HEK293 (cell line): ENCODE measurements around the gene CNOT8.

ENCODE experiments used
- CTCF ChIA-PET: fragments of 350-600 bp; formaldehyde crosslinking; extraction: SDS; loops from one replicate; lab custom pipeline; 2021; ENCODE audit warnings: antibody characterized with exemption; lab: Yijun Ruan, JAX
- POLR2A ChIA-PET: fragments of 300-600 bp; formaldehyde crosslinking; extraction: SDS; loops from one replicate; lab custom pipeline; 2020; ENCODE audit warnings: antibody characterized with exemption, inconsistent platforms; lab: Yijun Ruan, JAX
- H3K27ac ChIP-seq: fragments of 200-500 bp; sonication (Bioruptor generic); 2 replicates; pipeline ENCODE4 v1.5.1; 2014; ENCODE audit warnings: low read depth, low read length, control low read depth, inconsistent platforms; ENCODE audit errors: extremely low read depth
- H3K36me3 ChIP-seq, 2 experiments: fragments of 200-500 bp in 1 of 2; sonication (Bioruptor generic) in 1 of 2; 1 replicate in 1 of 2; 2 replicates in 1 of 2; pipeline ENCODE4 v1.5.1; 2014 to 2017; ENCODE audit warnings: inconsistent platforms in 2 of 2, low read length in 2 of 2; ENCODE audit not compliant: control insufficient read depth in 2 of 2, insufficient read depth in 1 of 2
- H3K4me1 ChIP-seq: fragments of 200-500 bp; sonication (Bioruptor generic); 2 replicates; pipeline ENCODE4 v1.5.1; 2014; ENCODE audit warnings: mild to moderate bottlenecking, low read length, inconsistent platforms; ENCODE audit not compliant: control insufficient read depth, insufficient read depth
- H3K4me3 ChIP-seq: 2 replicates; pipeline ENCODE4 v1.5.1; 2011; ENCODE audit warnings: low read depth, mild to moderate bottlenecking, control low read depth, low read length, moderate library complexity
- H3K9me3 ChIP-seq: fragments of 200-500 bp; sonication (Bioruptor generic); 2 replicates; pipeline ENCODE4 v1.5.1; 2014; ENCODE audit warnings: low read depth, low read length, inconsistent platforms; ENCODE audit not compliant: control insufficient read depth, insufficient read depth
- KLF7 ChIP-seq: fragments of 450-650 bp; formaldehyde crosslinking; IDR thresholded peaks from 2 replicates; pipeline ENCODE4 v1.5.1; 2016; ENCODE audit warnings: missing biosample characterization, missing genetic modification characterization, borderline replicate concordance
- ZNF157 ChIP-seq: fragments of 450-650 bp; formaldehyde crosslinking; IDR thresholded peaks from 2 replicates; pipeline ENCODE4 v1.5.1; 2016; ENCODE audit warnings: missing biosample characterization, missing genetic modification characterization
- ZNF221 ChIP-seq: fragments of 450-650 bp; formaldehyde crosslinking; IDR thresholded peaks from 2 replicates; pipeline ENCODE4 v1.5.1; 2017; ENCODE audit warnings: missing biosample characterization, missing genetic modification characterization, borderline replicate concordance
- ZNF23 ChIP-seq: fragments of 450-650 bp; formaldehyde crosslinking; IDR thresholded peaks from 2 replicates; pipeline ENCODE4 v1.5.1; 2016; ENCODE audit warnings: missing biosample characterization, missing genetic modification characterization, borderline replicate concordance
- ZNF394 ChIP-seq: fragments of 450-650 bp; formaldehyde crosslinking; IDR thresholded peaks from 2 replicates; pipeline ENCODE4 v1.5.1; 2016; ENCODE audit warnings: missing biosample characterization, missing genetic modification characterization, mild to moderate bottlenecking, moderate library complexity, borderline replicate concordance
- TF ChIP-seq, protein P1 (sequence below): fragments of 450-650 bp; formaldehyde crosslinking; IDR thresholded peaks from 2 replicates; pipeline ENCODE4 v1.5.1; 2016; ENCODE audit warnings: missing biosample characterization, missing genetic modification characterization
- TF ChIP-seq, protein P2 (sequence below): fragments of 450-650 bp; formaldehyde crosslinking; IDR thresholded peaks from 2 replicates; pipeline ENCODE4 v1.5.1; 2017; ENCODE audit warnings: missing biosample characterization, missing genetic modification characterization
- TF ChIP-seq, protein P3 (sequence below): fragments of 450-650 bp; formaldehyde crosslinking; IDR thresholded peaks from 2 replicates; pipeline ENCODE4 v1.5.1; 2016; ENCODE audit warnings: missing biosample characterization, missing genetic modification characterization
- TF ChIP-seq, protein P4 (sequence below): fragments of 450-650 bp; formaldehyde crosslinking; conservative IDR thresholded peaks from 2 replicates; pipeline ENCODE4 v1.5.1; 2016; ENCODE audit warnings: low read depth, missing biosample characterization, missing genetic modification characterization

Gene CNOT8

DNA sequence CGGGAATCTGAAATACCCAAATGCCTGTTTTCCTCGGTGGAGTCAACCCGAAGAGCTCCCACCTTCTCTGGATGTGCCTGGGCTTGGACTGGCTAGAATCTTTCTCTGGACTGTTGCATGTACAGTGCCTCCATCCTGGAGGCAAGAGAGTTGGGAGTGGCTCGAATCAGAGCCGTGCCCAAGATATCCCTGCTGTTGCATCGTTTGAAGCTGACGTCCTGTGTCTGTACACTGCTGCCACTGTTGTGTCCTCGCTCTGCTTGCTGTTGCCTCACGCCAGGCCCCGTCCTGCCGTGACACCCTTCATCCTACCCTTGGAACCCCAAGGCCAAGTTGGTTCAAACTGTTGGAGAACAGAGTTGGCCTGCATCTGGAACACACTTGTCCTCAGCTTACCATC, 43.4 kb upstream of the CNOT8 start:
- TF ChIP-seq ZNF157: peak; percentile 86
- TF ChIP-seq ZNF221 (tag by site-specific recombination): no peak
- no peak overlapping the region for H3K27ac ChIP-seq
- POLR2A ChIA-PET: no interaction called here
- no peaks in the 10 kb centered on the region for H3K9me3 ChIP-seq
- no peaks in the 10 kb centered on the region for H3K4me1 ChIP-seq
- CTCF ChIA-PET: no interaction called here
- no peak overlapping the region for H3K4me3 ChIP-seq
- H3K36me3 ChIP-seq: peaks cover 40 to 97% of the 10 kb centered on the region in 2 experiments

DNA sequence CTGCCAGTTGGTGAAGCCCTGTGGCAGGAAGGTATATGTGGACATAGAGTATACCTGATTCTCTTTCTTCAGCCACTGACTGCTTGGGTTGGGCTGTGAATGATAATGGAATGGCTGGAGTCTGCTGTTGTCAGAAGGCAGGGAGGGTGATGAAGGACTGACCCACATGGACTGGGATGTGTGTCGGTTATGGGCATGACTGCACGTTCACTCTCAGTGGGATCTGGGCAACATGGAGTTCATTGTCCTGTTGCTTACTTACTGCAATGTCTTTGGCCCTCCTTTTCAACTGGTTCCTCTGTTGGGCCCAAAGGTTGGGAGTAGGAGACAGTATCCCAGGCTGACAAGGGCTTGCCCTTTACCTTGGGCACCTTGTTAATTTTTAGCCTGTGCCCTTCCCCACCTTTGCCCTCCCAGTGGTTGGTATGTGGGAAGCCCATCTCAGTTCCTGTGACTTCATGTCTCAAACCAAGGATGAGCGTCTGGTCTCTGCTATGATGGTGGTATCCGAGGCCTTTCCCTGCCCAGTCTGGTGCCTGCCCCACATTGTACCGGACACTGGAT, 42.7 kb upstream of the CNOT8 start:
- Histone ChIP-seq H3K36me3 (peaks cover 33 to 98% of the 10 kb centered on the region in 2 experiments), H3K4me1 (no peaks in the 10 kb centered on the region), H3K4me3 (no peak overlapping the region), H3K9me3 (no peaks in the 10 kb centered on the region), H3K27ac (no peak overlapping the region)
- POLR2A ChIA-PET: no interaction called here
- CTCF ChIA-PET: interaction anchor here (0.6 kb wide), 1 partner anchor 118 kb away, joined by 3 read pairs; no protein-coding TSS in a partner anchor
- TF ChIP-seq, protein P1, sequence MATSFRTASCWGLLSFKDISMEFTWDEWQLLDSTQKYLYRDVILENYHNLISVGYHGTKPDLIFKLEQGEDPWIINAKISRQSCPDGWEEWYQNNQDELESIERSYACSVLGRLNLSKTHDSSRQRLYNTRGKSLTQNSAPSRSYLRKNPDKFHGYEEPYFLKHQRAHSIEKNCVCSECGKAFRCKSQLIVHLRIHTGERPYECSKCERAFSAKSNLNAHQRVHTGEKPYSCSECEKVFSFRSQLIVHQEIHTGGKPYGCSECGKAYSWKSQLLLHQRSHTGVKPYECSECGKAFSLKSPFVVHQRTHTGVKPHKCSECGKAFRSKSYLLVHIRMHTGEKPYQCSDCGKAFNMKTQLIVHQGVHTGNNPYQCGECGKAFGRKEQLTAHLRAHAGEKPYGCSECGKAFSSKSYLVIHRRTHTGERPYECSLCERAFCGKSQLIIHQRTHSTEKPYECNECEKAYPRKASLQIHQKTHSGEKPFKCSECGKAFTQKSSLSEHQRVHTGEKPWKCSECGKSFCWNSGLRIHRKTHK (tag by site-specific recombination): no peak
- TF ChIP-seq KLF7 (tag by site-specific recombination) (no peak), ZNF394 (tag by site-specific recombination) (no peak), ZNF23 (tag by site-specific recombination) (no peak)
- TF ChIP-seq, protein P2, sequence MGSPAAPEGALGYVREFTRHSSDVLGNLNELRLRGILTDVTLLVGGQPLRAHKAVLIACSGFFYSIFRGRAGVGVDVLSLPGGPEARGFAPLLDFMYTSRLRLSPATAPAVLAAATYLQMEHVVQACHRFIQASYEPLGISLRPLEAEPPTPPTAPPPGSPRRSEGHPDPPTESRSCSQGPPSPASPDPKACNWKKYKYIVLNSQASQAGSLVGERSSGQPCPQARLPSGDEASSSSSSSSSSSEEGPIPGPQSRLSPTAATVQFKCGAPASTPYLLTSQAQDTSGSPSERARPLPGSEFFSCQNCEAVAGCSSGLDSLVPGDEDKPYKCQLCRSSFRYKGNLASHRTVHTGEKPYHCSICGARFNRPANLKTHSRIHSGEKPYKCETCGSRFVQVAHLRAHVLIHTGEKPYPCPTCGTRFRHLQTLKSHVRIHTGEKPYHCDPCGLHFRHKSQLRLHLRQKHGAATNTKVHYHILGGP (tag by site-specific recombination): no peak
- TF ChIP-seq, protein P3, sequence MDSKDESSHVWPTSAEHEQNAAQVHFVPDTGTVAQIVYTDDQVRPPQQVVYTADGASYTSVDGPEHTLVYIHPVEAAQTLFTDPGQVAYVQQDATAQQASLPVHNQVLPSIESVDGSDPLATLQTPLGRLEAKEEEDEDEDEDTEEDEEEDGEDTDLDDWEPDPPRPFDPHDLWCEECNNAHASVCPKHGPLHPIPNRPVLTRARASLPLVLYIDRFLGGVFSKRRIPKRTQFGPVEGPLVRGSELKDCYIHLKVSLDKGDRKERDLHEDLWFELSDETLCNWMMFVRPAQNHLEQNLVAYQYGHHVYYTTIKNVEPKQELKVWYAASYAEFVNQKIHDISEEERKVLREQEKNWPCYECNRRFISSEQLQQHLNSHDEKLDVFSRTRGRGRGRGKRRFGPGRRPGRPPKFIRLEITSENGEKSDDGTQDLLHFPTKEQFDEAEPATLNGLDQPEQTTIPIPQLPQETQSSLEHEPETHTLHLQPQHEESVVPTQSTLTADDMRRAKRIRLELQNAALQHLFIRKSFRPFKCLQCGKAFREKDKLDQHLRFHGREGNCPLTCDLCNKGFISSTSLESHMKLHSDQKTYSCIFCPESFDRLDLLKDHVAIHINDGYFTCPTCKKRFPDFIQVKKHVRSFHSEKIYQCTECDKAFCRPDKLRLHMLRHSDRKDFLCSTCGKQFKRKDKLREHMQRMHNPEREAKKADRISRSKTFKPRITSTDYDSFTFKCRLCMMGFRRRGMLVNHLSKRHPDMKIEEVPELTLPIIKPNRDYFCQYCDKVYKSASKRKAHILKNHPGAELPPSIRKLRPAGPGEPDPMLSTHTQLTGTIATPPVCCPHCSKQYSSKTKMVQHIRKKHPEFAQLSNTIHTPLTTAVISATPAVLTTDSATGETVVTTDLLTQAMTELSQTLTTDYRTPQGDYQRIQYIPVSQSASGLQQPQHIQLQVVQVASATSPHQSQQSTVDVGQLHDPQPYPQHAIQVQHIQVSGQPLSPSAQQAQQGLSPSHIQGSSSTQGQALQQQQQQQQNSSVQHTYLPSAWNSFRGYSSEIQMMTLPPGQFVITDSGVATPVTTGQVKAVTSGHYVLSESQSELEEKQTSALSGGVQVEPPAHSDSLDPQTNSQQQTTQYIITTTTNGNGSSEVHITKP (tag by site-specific recombination): no peak
- TF ChIP-seq, protein P4, sequence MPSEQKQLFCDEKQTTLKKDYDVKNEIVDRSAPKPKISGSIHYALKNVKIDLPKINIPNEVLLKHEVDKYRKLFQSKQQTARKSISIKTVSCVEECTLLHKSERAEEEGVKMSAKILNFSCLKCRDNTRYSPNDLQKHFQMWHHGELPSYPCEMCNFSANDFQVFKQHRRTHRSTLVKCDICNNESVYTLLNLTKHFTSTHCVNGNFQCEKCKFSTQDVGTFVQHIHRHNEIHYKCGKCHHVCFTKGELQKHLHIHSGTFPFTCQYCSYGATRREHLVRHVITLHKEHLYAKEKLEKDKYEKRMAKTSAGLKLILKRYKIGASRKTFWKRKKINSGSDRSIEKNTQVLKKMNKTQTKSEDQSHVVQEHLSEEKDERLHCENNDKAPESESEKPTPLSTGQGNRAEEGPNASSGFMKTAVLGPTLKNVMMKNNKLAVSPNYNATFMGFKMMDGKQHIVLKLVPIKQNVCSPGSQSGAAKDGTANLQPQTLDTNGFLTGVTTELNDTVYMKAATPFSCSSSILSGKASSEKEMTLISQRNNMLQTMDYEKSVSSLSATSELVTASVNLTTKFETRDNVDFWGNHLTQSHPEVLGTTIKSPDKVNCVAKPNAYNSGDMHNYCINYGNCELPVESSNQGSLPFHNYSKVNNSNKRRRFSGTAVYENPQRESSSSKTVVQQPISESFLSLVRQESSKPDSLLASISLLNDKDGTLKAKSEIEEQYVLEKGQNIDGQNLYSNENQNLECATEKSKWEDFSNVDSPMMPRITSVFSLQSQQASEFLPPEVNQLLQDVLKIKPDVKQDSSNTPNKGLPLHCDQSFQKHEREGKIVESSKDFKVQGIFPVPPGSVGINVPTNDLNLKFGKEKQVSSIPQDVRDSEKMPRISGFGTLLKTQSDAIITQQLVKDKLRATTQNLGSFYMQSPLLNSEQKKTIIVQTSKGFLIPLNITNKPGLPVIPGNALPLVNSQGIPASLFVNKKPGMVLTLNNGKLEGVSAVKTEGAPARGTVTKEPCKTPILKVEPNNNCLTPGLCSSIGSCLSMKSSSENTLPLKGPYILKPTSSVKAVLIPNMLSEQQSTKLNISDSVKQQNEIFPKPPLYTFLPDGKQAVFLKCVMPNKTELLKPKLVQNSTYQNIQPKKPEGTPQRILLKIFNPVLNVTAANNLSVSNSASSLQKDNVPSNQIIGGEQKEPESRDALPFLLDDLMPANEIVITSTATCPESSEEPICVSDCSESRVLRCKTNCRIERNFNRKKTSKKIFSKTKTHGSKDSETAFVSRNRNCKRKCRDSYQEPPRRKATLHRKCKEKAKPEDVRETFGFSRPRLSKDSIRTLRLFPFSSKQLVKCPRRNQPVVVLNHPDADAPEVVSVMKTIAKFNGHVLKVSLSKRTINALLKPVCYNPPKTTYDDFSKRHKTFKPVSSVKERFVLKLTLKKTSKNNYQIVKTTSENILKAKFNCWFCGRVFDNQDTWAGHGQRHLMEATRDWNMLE (tag by site-specific recombination): no peak
